ENCODE measurements around the gene SORCS2.

The SORCS2 gene

DNA sequence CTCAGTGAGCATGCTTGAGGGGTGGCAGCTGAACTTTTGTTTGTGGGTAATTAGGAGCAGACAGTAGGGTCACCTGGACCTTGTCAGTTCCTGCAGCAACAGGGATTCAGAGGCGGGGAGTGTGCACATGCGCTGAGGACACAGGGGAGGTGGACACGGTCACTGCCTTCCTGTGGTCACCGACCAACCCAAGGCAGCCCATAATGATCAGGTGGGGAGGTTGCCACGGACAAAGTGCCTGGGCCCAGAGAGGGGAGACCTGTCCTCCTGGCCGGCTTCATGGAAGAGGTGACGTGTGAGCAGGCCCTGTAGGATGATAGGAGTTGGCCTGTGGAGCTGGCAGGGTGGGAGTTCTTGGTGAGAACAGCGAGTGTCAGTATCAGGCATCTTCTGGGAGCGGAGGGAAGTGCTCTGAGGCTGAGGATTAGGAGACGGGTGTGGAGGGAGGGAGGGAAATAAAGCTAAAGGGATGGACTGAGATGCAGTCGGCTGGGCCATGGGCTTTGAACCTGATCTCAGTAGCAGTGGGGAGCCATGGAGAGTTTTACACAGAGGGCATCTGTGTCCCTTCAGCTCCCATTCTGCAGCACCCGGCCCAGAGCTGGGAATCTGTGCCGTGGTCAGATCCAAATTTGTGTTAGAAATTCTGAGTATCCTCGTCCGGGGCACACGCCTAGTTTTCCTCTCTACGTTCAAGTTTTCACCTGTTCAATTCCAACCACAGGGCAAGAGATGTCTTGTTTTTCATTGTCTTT, 142.4 kb downstream of the SORCS2 start:
- TF ChIP-seq, protein P1, sequence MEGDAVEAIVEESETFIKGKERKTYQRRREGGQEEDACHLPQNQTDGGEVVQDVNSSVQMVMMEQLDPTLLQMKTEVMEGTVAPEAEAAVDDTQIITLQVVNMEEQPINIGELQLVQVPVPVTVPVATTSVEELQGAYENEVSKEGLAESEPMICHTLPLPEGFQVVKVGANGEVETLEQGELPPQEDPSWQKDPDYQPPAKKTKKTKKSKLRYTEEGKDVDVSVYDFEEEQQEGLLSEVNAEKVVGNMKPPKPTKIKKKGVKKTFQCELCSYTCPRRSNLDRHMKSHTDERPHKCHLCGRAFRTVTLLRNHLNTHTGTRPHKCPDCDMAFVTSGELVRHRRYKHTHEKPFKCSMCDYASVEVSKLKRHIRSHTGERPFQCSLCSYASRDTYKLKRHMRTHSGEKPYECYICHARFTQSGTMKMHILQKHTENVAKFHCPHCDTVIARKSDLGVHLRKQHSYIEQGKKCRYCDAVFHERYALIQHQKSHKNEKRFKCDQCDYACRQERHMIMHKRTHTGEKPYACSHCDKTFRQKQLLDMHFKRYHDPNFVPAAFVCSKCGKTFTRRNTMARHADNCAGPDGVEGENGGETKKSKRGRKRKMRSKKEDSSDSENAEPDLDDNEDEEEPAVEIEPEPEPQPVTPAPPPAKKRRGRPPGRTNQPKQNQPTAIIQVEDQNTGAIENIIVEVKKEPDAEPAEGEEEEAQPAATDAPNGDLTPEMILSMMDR (IDR thresholded peaks at IDR 0.05; ENCODE audit: low read depth, low read length) = no peak
- DNase-seq (ENCODE audit: low read depth in 2 of 2) = no peak
- H3K4me3 ChIP-seq (replicated peaks in 1 of 2; ENCODE audit: low read depth in 2 of 2, low read length in 2 of 2) = no peak overlapping the region

DNA sequence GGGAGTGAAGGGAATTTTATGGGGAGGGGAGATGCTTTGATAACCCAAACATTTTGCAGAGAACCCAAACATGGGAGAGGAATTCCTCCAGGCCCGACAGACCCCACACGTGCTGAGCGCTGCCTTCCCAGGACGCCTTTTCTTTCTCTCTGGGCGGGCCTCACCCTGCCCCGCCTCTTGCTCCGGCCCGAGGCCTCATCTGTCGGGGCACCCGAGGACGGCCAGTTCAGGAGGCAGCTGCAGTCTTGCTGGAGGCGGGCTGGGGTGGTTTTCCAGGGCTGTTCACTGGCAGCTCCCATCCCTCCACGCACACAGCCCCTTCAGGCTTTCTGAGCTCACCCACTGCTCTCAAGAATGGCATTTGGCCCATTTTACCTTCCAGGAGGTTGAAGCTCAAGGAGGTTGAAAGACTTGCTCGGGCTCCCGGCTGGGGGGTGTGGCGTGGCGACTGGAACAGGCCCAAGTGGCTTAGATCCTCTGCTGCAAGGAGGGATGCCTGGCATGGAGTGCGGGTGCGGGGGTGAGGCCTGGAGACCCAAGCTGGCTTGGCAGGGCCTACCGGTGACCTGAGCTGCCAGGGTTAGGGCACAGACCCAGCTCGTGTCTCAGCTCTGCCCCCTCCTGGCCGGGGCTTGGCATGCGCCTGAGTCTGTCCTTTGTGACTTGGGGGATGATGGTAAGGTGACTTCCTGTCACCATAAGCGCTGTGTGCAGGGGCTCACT, 143.2 kb downstream of the SORCS2 start:
- H3K4me3 ChIP-seq (replicated peaks in 1 of 2; ENCODE audit: low read depth in 2 of 2, low read length in 2 of 2) = no peak overlapping the region
- TF ChIP-seq, protein P1 (IDR thresholded peaks at IDR 0.05; ENCODE audit: low read depth, low read length) = peak; percentile 63
- DNase-seq (ENCODE audit: low read depth in 2 of 2) = peak; percentile 21 to 41

DNA sequence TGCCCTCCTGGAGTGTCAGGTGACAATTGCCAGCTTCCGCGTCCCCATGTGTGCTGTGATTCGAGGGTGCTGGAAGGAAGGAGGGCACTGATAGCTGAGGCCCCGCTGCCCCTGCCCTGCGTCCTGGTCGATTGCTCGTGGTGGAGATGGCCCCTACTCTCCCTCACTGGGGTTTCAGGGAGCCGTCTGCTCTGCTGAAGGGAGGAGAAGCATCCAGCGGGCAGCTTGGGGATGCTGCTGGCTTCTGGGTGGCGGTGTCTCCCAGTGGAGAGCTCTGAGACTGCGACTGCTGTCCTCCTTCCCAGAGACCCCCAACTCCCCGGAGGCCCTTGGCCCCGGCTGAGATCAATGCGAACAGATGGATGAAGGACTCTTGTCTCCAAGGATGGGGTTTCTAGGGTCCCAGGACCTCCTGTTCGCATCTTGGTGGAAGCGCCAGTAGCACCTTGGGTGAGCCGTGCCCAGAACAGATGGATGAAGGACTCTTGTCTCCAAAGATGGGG, 143.8 kb downstream of the SORCS2 start:
- no peak overlapping the region for H3K4me3 ChIP-seq (replicated peaks in 1 of 2; ENCODE audit: low read depth in 2 of 2, low read length in 2 of 2)
- TF ChIP-seq, protein P1 (IDR thresholded peaks at IDR 0.05; ENCODE audit: low read depth, low read length) = no peak
- DNase-seq (ENCODE audit: low read depth in 2 of 2) = no peak

DNA sequence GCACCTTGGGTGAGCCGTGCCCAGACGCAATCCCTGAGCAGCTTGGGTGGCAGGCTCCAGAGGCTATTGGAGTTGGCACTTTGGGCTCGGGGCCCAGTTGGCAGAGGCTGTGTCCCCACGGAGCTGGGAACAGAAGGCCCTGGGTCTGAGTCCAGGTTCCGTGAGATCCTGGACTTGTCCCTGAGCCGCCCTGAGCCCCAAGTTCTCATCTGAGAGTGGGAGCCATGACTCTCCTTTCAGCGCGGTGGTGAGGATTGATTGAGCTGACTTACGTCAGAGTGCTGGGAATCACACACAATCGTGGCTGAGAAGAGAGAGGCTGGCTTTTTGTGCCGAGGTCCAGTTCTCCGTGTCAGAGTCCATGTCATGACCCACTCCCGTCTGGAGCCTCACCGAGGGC, 144.4 kb downstream of the SORCS2 start:
- TF ChIP-seq, protein P1 (IDR thresholded peaks at IDR 0.05; ENCODE audit: low read depth, low read length) = no peak
- no peak overlapping the region for H3K4me3 ChIP-seq (replicated peaks in 1 of 2; ENCODE audit: low read depth in 2 of 2, low read length in 2 of 2)
- no peak for DNase-seq (ENCODE audit: low read depth in 2 of 2)

DNA sequence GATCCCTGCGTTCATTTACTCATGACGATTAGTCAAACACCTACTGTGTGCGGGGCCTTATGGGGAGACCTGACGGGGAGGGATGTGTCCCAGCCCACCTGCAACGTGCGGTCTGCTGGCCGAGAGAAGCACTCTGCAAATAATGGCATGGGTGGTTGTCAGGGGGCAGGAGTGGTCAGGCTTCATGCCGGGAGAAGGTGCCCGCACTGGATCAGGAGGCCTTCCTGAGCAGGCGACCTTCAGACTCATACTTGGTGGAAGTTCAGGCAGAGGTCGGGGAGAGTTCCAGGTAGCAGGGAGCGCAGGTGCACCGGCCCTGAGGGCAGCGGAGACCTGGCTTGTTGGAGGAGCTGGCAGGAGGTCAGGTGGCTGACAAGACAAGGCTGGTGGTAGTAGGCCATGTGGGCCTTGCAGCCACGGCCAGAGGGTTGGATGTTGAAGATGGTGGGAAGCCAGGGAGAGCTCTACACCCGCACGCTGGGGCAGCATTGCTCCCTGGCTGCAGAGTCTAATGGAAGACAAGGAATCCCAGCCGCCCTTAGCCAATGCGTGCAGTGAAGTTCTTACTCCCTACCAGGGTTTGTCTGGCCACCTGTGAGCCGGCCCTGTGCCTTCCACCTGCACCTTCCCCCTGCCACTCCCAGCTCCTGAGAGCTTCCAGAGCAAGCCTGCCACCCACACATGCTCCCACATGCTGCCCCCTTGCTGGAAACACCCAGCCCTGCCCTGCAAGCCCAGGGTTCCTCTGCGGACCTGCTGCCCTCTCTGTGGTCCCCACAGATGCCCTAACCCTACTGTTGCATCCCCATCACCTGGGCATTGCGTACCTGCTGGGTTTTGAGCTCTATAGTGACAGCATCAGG, 145.1 kb downstream of the SORCS2 start:
- no peak for DNase-seq (ENCODE audit: low read depth in 2 of 2)
- TF ChIP-seq, protein P1 (IDR thresholded peaks at IDR 0.05; ENCODE audit: low read depth, low read length) = no peak
- no peak overlapping the region for H3K4me3 ChIP-seq (replicated peaks in 1 of 2; ENCODE audit: low read depth in 2 of 2, low read length in 2 of 2)

DNA sequence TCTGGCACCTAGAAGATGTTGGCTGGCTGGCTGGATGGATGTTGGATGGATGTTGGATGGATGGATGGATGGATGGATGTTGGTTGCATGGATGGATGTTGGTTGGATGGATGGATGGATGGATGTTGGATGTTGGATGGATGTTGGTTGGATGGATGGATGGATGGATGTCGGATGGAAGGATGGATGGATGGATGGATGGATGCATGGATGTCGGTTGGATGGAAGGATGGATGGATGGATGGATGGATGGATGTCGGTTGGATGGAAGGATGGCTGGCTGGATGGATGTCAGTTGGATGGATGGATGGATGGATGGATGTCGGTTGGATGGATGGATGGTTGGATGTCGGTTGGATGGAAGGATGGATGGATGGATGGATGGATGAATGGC, 145.7 kb downstream of the SORCS2 start:
- TF ChIP-seq, protein P1 (IDR thresholded peaks at IDR 0.05; ENCODE audit: low read depth, low read length) = no peak
- no peak overlapping the region for H3K4me3 ChIP-seq (replicated peaks in 1 of 2; ENCODE audit: low read depth in 2 of 2, low read length in 2 of 2)
- no peak for DNase-seq (ENCODE audit: low read depth in 2 of 2)
